ENCODE results near the gene POTEB3.
"Not testable (repeated sequence)": the region's sequence is repeated elsewhere in the genome, so short reads cannot be mapped to it uniquely, and the experiment has no call there.

Gene POTEB3

DNA sequence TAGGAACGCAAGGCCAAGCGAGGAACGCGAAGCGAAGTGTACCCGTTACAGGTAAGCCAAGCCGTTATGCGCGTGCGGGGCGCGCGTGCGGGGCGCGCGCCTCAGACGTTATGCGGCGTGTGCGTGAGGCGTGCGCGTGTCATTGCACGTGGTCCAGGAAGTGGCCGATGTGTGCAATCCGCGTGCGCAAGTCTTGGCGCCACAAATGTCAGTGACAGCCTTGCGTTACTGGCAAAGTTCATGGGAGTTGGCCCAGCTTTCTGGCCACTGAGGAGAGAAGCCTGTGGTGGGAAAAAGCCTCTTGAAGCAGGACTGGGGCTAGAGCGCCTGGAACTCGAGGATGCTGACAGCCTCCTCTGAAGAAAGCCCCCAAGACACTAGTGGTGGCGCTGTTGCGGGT is at the start of gene POTEB3:
POTEB3 (minus strand) TSS at position 101 of the 400 bp plus-strand sequence. CDS start 488 bp downstream, outside the sequence.
- in situ Hi-C loops (cut with MboI; ENCODE audit: low sequenced_read_pairs) = not testable (repeated sequence)

DNA sequence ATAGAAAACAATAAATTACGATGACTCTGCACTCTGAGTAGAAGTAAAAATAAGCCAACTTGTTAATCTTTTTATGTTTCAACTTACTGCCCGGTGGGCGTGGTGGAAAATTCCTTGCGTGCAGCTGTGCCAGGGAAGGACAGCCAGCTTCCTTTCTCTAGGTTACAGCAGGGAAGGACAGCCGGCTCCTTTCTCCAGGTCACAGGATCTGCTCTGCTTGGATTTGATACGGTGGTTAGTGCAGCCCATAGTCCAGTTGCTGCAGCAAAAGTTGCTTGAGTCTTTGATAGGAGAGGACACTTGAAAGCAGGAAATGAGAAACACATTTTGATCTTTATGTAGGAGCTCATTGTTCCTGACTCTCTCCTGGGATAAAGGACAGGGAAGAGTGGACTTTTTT is 13.4 kb upstream of the POTEB3 start:
- in situ Hi-C loops (cut with MboI; ENCODE audit: low sequenced_read_pairs) = not testable (repeated sequence)

- in situ Hi-C loops (cut with MboI; ENCODE audit: low sequenced_read_pairs) = not testable (repeated sequence)
Measured at GRCh38 chr15:21451920-21452563, 11.7 kb upstream of the POTEB3 start.

DNA sequence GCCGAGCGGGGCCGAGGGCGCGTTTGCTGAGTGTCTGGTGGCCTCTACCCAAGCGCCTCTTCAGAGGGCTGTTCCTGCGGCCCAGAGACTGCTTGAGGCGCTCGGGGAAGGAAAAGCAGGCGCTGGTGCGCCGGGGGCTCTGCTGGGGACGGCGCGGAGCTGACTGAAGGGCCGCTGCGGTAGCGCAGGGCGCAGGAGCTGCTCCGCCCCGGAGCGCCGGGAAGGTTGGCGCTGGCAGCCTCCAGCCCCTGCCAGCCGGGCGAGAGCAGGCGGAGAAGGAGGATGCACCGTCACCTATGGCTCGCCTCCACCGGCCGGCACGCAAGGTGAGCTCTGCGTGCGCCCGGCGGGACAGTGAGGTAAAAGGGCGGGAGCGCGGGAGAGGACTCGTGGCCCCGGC is 11.2 kb upstream of the POTEB3 start:
- in situ Hi-C loops (cut with MboI; ENCODE audit: low sequenced_read_pairs) = not testable (repeated sequence)

GRCh38 chr15:21407366-21407765 is 32.9 kb downstream of the POTEB3 start:
- in situ Hi-C loops (cut with MboI; ENCODE audit: low sequenced_read_pairs) = not testable (repeated sequence)

DNA sequence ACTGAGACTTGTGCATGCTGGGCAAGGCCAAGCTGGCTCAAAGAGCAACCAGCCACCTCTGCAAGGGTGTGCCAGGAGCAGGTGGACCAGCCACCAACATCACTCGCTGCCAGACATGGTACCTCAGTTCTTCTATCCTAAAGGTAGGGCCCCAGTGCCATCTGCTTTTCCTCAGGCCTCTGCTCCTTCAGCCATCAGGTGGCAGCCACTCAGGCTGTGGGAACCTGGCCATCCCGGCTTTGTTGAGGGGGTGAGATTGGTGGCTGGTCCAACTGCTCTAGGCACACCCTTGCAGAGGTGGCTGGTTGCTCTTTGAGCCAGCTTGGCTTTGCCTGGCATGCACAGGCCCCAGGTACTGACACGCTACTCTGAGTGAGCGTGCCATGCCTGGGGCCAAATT is 38.8 kb downstream of the POTEB3 start:
- in situ Hi-C loops (cut with MboI; ENCODE audit: low sequenced_read_pairs) = not testable (repeated sequence)

DNA sequence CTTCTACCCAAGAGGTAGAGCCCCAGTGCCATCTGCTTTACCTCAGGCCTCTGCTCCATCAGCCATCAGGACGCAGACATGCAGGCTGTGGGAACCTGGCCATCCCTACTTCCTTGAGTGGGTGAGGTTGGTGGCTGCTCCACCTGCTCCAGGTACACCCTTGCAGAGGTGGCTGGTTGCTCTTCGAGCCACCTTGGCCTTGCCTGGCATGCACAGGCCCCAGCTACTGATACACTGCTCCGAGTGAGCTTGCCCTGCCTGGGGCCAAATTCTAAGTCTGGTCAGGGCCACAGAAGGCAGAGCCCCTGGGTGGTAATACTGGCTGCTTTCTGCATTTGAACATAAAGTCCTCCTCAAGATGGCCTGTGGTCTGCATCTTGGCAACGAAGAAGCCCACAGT is 41.2 kb downstream of the POTEB3 start:
- in situ Hi-C loops (cut with MboI; ENCODE audit: low sequenced_read_pairs) = not testable (repeated sequence)

DNA sequence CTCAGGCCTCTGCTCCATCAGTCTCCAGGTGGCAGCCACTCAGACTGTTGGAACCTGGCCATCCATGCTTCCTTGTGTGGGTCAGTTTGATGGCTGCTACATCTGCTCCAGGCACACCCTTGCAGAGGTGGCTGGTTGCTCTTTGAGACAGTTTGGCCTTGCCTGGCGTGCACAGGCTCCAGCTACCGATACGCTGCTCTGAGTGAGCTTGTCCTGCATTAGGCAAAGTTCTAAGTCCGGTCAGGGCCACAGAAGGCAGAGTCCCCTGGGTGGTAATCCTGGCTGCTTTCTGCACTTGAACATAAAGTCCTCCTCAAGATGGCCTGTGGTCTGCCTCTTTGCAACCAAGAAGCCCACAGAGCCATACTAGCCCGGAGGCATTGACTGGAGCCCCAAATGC is 41.8 kb downstream of the POTEB3 start:
- in situ Hi-C loops (cut with MboI; ENCODE audit: low sequenced_read_pairs) = not testable (repeated sequence)

GRCh38 chr15:21397656-21398055 is 42.6 kb downstream of the POTEB3 start:
- in situ Hi-C loops (cut with MboI; ENCODE audit: low sequenced_read_pairs) = not testable (repeated sequence)

- in situ Hi-C loops (cut with MboI; ENCODE audit: low sequenced_read_pairs) = not testable (repeated sequence)
Measured at GRCh38 chr15:21397186-21397585, 43.1 kb downstream of the POTEB3 start.

GRCh38 chr15:21385961-21386360 is 54.3 kb downstream of the POTEB3 start:
- in situ Hi-C loops (cut with MboI; ENCODE audit: low sequenced_read_pairs) = not testable (repeated sequence)

- in situ Hi-C loops (cut with MboI; ENCODE audit: low sequenced_read_pairs) = not testable (repeated sequence)
Measured at GRCh38 chr15:21383866-21384485, 56.3 kb downstream of the POTEB3 start.

DNA sequence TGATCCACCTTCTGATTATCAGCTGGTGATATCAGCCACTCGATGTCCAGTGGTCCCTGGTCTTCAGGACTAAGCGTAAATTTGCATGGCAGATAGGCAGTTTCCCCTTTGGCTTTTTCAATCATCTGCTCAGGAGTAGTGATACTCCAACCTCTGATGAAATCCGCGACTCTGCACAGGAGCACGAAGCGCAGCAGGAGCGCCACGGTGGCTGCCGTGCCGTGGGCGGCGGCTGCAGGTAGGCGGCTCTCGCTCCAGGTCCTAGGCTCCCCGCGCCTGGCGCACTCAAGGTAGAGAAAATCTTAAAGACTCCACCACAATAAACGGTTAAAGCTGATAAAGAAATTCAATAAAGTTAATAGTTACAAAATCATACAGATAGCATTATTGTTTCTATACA is 66.6 kb downstream of the POTEB3 start:
- in situ Hi-C loops (cut with MboI; ENCODE audit: low sequenced_read_pairs) = not testable (repeated sequence)

- in situ Hi-C loops (cut with MboI; ENCODE audit: low sequenced_read_pairs) = not testable (repeated sequence)
Measured at GRCh38 chr15:21369177-21369576, 71.1 kb downstream of the POTEB3 start.

- in situ Hi-C loops (cut with MboI; ENCODE audit: low sequenced_read_pairs) = not testable (repeated sequence)
Measured at GRCh38 chr15:21368625-21369024, 71.7 kb downstream of the POTEB3 start.

Measured in HL-60/S4 (cell line).